ENCODE results near the gene CYSRT1.

CYSRT1 gene

GRCh38 chr9:137247135-137247915 lies 22.4 kb downstream of the CYSRT1 start:
- TF ChIP-seq ZNF660 (tag by site-specific recombination; IDR thresholded peaks at IDR 0.05), result no peak
- TF ChIP-seq ZNF555 (tag by site-specific recombination; conservative IDR thresholded peaks at IDR 0.05), result no peak
- peak; percentile 53; the same call in 1 of the 2 replicates for TF ChIP-seq ZNF394 (tag by site-specific recombination; IDR thresholded peaks at IDR 0.05; ENCODE audit: borderline replicate concordance)
- no peak for TF ChIP-seq ZNF777 (tag by site-specific recombination; IDR thresholded peaks at IDR 0.05; ENCODE audit: borderline replicate concordance)
- TF ChIP-seq ZBTB11 (tag by site-specific recombination; conservative IDR thresholded peaks at IDR 0.05; ENCODE audit: low read depth), result no peak
- TF ChIP-seq ZNF549 (tag by site-specific recombination; IDR thresholded peaks at IDR 0.05), result no peak
- TF ChIP-seq GLIS2 (tag by site-specific recombination; IDR thresholded peaks at IDR 0.05), result peak; percentile 58
- TF ChIP-seq ZNF211 (tag by site-specific recombination; IDR thresholded peaks at IDR 0.05; ENCODE audit: low read depth), result no peak
- peak; percentile 70; the same call in 1 of the 2 replicates for TF ChIP-seq ZIC2 (tag by site-specific recombination; IDR thresholded peaks at IDR 0.05)
- TF ChIP-seq GLI4 (tag by site-specific recombination; IDR thresholded peaks at IDR 0.05), result no peak
- TF ChIP-seq ZFP41 (tag by site-specific recombination; IDR thresholded peaks at IDR 0.05; ENCODE audit: borderline replicate concordance), result no peak
- no peak for TF ChIP-seq REPIN1 (tag by site-specific recombination; IDR thresholded peaks at IDR 0.05; ENCODE audit: low read depth)
- no peak for TF ChIP-seq ZNF624 (tag by site-specific recombination; IDR thresholded peaks at IDR 0.05)
- TF ChIP-seq ZBTB6 (tag by site-specific recombination; IDR thresholded peaks at IDR 0.05), result peak; percentile 62; the same call in 1 of the 2 replicates
- no peak for TF ChIP-seq ZNF449 (tag by site-specific recombination; IDR thresholded peaks at IDR 0.05)
- peaks cover 0 to 18% of the 10 kb centered on the region in 2 experiments; a peak in 1 of 3 replicates for H3K36me3 ChIP-seq (ENCODE audit: control insufficient read depth in 2 of 2, insufficient read depth in 1 of 2, low read length in 2 of 2)
- ChIA-PET POLR2A (interaction anchor here (0.7 to 11.5 kb wide), 4 partner anchors 6 to 213 kb away, joined by 3 to 336 read pairs (median 4); partner anchors contain the start of genes NELFB, NRARP and STPG3), CTCF (interaction anchor here (0.7 to 3.6 kb wide), 5 partner anchors 10 to 176 kb away, joined by 3 to 29 read pairs (median 4); partner anchors contain the start of genes EXD3 and NOXA1)
- no peak overlapping the region for H3K4me3 ChIP-seq (ENCODE audit: low read depth, low read length)
- H3K9me3 ChIP-seq (ENCODE audit: control insufficient read depth, insufficient read depth, low read depth, low read length), result no peaks in the 10 kb centered on the region
- 0 out of 2 replicates have a peak, but pooled peaks cover 3% of the 10 kb centered on the region for H3K4me1 ChIP-seq (ENCODE audit: control insufficient read depth, insufficient read depth, low read length)
- no peak overlapping the region for H3K27ac ChIP-seq (ENCODE audit: extremely low read depth, low read depth, low read length)

GRCh38 chr9:137247916-137248175 lies 22.9 kb downstream of the CYSRT1 start:
- H3K9me3 ChIP-seq (ENCODE audit: control insufficient read depth, insufficient read depth, low read depth, low read length), result no peaks in the 10 kb centered on the region
- ChIA-PET CTCF (interaction anchor here (0.7 to 3.6 kb wide), 4 partner anchors 9 to 175 kb away, joined by 3 to 29 read pairs (median 4); partner anchors contain the start of genes EXD3 and NOXA1), POLR2A (interaction anchor here (0.9 to 1.5 kb wide), 2 partner anchors 11 to 54 kb away, joined by 3 to 5 read pairs; partner anchors contain the start of gene NRARP)
- no peak overlapping the region for H3K4me3 ChIP-seq (ENCODE audit: low read depth, low read length)
- H3K4me1 ChIP-seq (ENCODE audit: control insufficient read depth, insufficient read depth, low read length), result peaks cover 3% of the 10 kb centered on the region; the same call in 1 of the 2 replicates
- no peak overlapping the region for H3K27ac ChIP-seq (ENCODE audit: extremely low read depth, low read depth, low read length)
- H3K36me3 ChIP-seq (ENCODE audit: control insufficient read depth in 2 of 2, insufficient read depth in 1 of 2, low read length in 2 of 2), result peaks cover 0 to 12% of the 10 kb centered on the region in 2 experiments; a peak in 1 of 3 replicates
- TF ChIP-seq ZFP37 (tag by site-specific recombination; IDR thresholded peaks at IDR 0.05) (no peak), ZNF548 (tag by site-specific recombination; IDR thresholded peaks at IDR 0.05) (no peak), ZNF114 (tag by site-specific recombination; IDR thresholded peaks at IDR 0.05) (no peak), ZNF280D (tag by site-specific recombination; IDR thresholded peaks at IDR 0.05) (no peak), ZNF274 (IDR thresholded peaks at IDR 0.05; ENCODE audit: low read length) (no peak), ZNF274 (tag by site-specific recombination; IDR thresholded peaks at IDR 0.05; ENCODE audit: borderline replicate concordance) (no peak), ZNF639 (tag by site-specific recombination; IDR thresholded peaks at IDR 0.05) (no peak), BCL11B (tag by site-specific recombination; IDR thresholded peaks at IDR 0.05; ENCODE audit: low read depth) (no peak)
